ENCODE results near the gene HIVEP1.

DNA sequence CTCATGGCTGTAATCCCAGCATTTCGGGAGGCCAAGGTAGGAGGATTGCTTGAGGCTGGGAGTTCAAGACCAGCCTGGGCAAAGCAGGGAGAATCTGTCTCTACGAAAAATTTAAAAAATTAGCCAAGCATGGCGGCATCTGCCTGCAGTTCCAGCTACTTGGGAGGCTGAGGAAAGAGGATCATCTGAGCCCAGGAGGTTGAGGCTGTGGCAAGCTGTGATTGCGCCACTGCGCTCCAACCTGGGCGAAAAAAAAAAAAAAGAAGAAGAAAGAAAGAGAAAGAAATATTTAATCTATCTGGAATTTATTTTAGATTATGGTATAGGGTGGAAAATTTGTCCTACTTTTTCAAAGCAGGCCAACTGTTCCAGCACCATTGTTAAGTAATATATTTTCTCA, 32.2 kb upstream of the HIVEP1 start:
- TF ChIP-seq, protein P1, sequence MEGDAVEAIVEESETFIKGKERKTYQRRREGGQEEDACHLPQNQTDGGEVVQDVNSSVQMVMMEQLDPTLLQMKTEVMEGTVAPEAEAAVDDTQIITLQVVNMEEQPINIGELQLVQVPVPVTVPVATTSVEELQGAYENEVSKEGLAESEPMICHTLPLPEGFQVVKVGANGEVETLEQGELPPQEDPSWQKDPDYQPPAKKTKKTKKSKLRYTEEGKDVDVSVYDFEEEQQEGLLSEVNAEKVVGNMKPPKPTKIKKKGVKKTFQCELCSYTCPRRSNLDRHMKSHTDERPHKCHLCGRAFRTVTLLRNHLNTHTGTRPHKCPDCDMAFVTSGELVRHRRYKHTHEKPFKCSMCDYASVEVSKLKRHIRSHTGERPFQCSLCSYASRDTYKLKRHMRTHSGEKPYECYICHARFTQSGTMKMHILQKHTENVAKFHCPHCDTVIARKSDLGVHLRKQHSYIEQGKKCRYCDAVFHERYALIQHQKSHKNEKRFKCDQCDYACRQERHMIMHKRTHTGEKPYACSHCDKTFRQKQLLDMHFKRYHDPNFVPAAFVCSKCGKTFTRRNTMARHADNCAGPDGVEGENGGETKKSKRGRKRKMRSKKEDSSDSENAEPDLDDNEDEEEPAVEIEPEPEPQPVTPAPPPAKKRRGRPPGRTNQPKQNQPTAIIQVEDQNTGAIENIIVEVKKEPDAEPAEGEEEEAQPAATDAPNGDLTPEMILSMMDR (IDR thresholded peaks at IDR 0.05): no peak
- no peak for TF ChIP-seq POLR2A (IDR thresholded peaks at IDR 0.05)
- no peak for TF ChIP-seq POLR2AphosphoS5 (IDR thresholded peaks at IDR 0.05)

Measured in prostate gland (tissue), 2 donors.